ENCODE measurements around the gene EFEMP1. TPM values are rescaled to one million over a fixed set of nuclear protein-coding genes. Genes with fewer than 3 reads are reported as not detected.

The EFEMP1 gene
- total and polyA plus RNA-seq, 4 donors = 551 to 3,298 (median 891) TPM

DNA sequence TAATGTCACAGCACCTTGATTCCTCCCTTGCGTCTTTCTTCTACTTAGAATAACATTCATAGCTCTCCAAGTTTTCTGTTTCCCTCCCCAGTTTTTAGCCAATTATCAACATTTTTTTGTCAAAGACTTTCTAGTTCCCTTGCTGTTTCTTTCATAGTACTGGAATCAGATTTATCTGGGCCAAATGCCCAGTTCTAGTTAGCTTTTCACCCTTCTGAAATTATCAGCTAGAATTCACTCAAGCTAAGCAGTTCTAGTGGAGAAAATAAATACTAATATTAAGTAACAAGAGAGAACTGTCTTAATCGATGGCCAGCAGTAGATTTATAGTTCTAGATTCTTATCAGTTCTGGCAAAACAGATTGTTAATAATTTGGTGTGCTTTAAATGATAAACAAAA lies 36.2 kb downstream of the EFEMP1 start:
- peak; percentile 56 for ATAC-seq (ENCODE audit: low FRiP score)
- no peak for DNase-seq
- intact Hi-C loops (cut with DNase I) = loop anchor here (2.0 to 10.0 kb wide), 5 partner anchors 25 to 107 kb away; partner anchors contain the start of gene EFEMP1 (in 2 of the 2)
- H3K4me1 ChIP-seq (ENCODE audit: control insufficient read depth in 1 of 2, insufficient read depth in 2 of 2, low read length in 2 of 2) = peaks cover 3 to 10% of the 10 kb centered on the region in 2 donors
- no peak overlapping the region for H3K4me3 ChIP-seq (ENCODE audit: low read length in 2 of 2)
- H3K27ac ChIP-seq (ENCODE audit: low read depth in 1 of 2, low read length in 2 of 2) = peak overlapping the region in 1 of 2 donors; percentile 90
- H3K27me3 ChIP-seq (ENCODE audit: control insufficient read depth in 1 of 2, insufficient read depth in 2 of 2, low read length in 1 of 2) = no peaks in the 10 kb centered on the region
- no peaks in the 10 kb centered on the region for H3K36me3 ChIP-seq (ENCODE audit: control insufficient read depth in 1 of 2, insufficient read depth in 2 of 2, low read length in 1 of 2)
- no peaks in the 10 kb centered on the region for H3K9me3 ChIP-seq (ENCODE audit: control insufficient read depth, low read length)
- WGBS, 2 donors = 1 to 2% methylated on average over 2 of the region's 2 CpGs

DNA sequence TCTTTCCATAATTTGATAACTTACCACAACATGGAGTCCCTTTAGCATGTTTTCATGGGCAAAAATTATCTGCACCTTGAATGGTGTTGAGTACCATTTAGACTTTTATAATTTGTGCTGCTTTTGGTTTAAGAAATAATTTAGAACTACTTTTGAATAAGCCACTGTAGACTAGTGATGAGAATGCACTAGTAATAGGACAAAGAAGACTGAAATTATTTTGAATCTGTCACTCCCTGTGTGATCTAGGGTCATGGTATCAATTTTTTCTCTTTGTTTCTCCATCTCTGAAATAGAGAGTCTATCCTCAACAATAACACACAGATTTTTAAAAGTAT lies 37.7 kb downstream of the EFEMP1 start:
- intact Hi-C loops (cut with DNase I) = loop anchor here (2.0 to 10.0 kb wide), 5 partner anchors 23 to 109 kb away; partner anchors contain the start of gene EFEMP1 (in 2 of the 2)
- no peaks in the 10 kb centered on the region for H3K9me3 ChIP-seq (ENCODE audit: control insufficient read depth, low read length)
- DNase-seq = no peak
- no peaks in the 10 kb centered on the region for H3K27me3 ChIP-seq (ENCODE audit: control insufficient read depth in 1 of 2, insufficient read depth in 2 of 2, low read length in 1 of 2)
- ATAC-seq (ENCODE audit: low FRiP score) = peak; percentile 20
- no peak overlapping the region for H3K4me3 ChIP-seq (ENCODE audit: low read length in 2 of 2)
- H3K27ac ChIP-seq (ENCODE audit: low read depth in 1 of 2, low read length in 2 of 2) = peak overlapping the region in 1 of 2 donors; percentile 63
- peaks cover 0 to 10% of the 10 kb centered on the region in 2 donors for H3K4me1 ChIP-seq (ENCODE audit: control insufficient read depth in 1 of 2, insufficient read depth in 2 of 2, low read length in 2 of 2)
- peaks cover 2 to 4% of the 10 kb centered on the region in 2 donors for H3K36me3 ChIP-seq (ENCODE audit: control insufficient read depth in 1 of 2, insufficient read depth in 2 of 2, low read length in 1 of 2)

GRCh38 chr2:55885127-55885943 lies 38.2 kb downstream of the EFEMP1 start:
- intact Hi-C loops (cut with DNase I) = loop anchor here (5.0 to 10.0 kb wide), 4 partner anchors 37 to 109 kb away; partner anchors contain the start of gene EFEMP1 (in 2 of the 2)
- ATAC-seq (ENCODE audit: low FRiP score) (peak; percentile 84), DNase-seq (peak in 1 of 2 donors; percentile 67)
- whole genome bisulfite sequencing, 2 donors = 11 to 12% methylated on average over 11 of the region's 11 CpGs
- peaks cover 0 to 10% of the 10 kb centered on the region in 2 donors for H3K4me1 ChIP-seq (ENCODE audit: control insufficient read depth in 1 of 2, insufficient read depth in 2 of 2, low read length in 2 of 2)
- no peaks in the 10 kb centered on the region for H3K9me3 ChIP-seq (ENCODE audit: control insufficient read depth, low read length)
- H3K4me3 ChIP-seq (ENCODE audit: low read length in 2 of 2) = no peak overlapping the region
- peaks cover 2 to 5% of the 10 kb centered on the region in 2 donors for H3K36me3 ChIP-seq (ENCODE audit: control insufficient read depth in 1 of 2, insufficient read depth in 2 of 2, low read length in 1 of 2)
- H3K27ac ChIP-seq (ENCODE audit: low read depth in 1 of 2, low read length in 2 of 2) = peak overlapping the region; percentile 93 to 94
- H3K27me3 ChIP-seq (ENCODE audit: control insufficient read depth in 1 of 2, insufficient read depth in 2 of 2, low read length in 1 of 2) = no peaks in the 10 kb centered on the region

DNA sequence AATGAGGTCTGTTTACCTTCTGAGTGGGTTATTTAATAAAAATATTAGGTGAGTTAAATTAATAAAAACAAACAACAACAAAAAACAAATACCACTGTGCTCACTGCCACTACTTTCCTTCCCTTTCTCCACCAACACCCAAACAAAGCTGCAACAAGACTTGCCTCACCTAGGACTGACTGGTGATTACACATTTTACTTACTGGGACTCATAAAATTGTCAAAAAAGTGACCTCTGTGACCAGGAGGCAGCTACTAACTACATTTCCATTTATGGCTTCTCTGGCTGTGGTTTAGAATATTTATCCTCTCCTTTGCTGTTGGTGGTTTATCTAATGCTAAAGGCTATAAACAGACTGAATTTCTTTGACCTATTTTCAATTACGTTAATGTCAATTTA lies 39.8 kb downstream of the EFEMP1 start:
- Histone ChIP-seq H3K36me3 (ENCODE audit: control insufficient read depth in 1 of 2, insufficient read depth in 2 of 2, low read length in 1 of 2) (peaks cover 2 to 8% of the 10 kb centered on the region in 2 donors), H3K9me3 (ENCODE audit: control insufficient read depth, low read length) (no peaks in the 10 kb centered on the region), H3K4me1 (ENCODE audit: control insufficient read depth in 1 of 2, insufficient read depth in 2 of 2, low read length in 2 of 2) (peaks cover 3 to 10% of the 10 kb centered on the region in 2 donors), H3K27ac (ENCODE audit: low read depth in 1 of 2, low read length in 2 of 2) (peak overlapping the region in 1 of 2 donors; percentile 32), H3K27me3 (ENCODE audit: control insufficient read depth in 1 of 2, insufficient read depth in 2 of 2, low read length in 1 of 2) (no peaks in the 10 kb centered on the region), H3K4me3 (ENCODE audit: low read length in 2 of 2) (no peak overlapping the region)
- ATAC-seq (ENCODE audit: low FRiP score) (no peak), DNase-seq (no peak)
- 47 to 52% methylated on average over 1 of the region's 1 CpG for WGBS, 2 donors
- intact Hi-C loops (cut with DNase I) = loop anchor here (10.0 kb wide), 2 partner anchors 81 to 111 kb away; no protein-coding TSS in a partner anchor

- H3K27ac ChIP-seq (ENCODE audit: low read depth in 1 of 2, low read length in 2 of 2) = no peak overlapping the region
- DNase-seq (peak in 1 of 2 donors; percentile 52), ATAC-seq (ENCODE audit: low FRiP score) (no peak)
- H3K36me3 ChIP-seq (ENCODE audit: control insufficient read depth in 1 of 2, insufficient read depth in 2 of 2, low read length in 1 of 2) = peaks cover 2 to 8% of the 10 kb centered on the region in 2 donors
- peaks cover 3 to 10% of the 10 kb centered on the region in 2 donors for H3K4me1 ChIP-seq (ENCODE audit: control insufficient read depth in 1 of 2, insufficient read depth in 2 of 2, low read length in 2 of 2)
- no peaks in the 10 kb centered on the region for H3K9me3 ChIP-seq (ENCODE audit: control insufficient read depth, low read length)
- no peaks in the 10 kb centered on the region for H3K27me3 ChIP-seq (ENCODE audit: control insufficient read depth in 1 of 2, insufficient read depth in 2 of 2, low read length in 1 of 2)
- intact Hi-C loops (cut with DNase I) = loop anchor here (10.0 kb wide), 2 partner anchors 81 to 111 kb away; no protein-coding TSS in a partner anchor
- WGBS, 2 donors = 8 to 11% methylated on average over 3 of the region's 3 CpGs
- H3K4me3 ChIP-seq (ENCODE audit: low read length in 2 of 2) = no peak overlapping the region
Measured at GRCh38 chr2:55883357-55883756, 40.2 kb downstream of the EFEMP1 start.

GRCh38 chr2:55882954-55883353 lies 40.6 kb downstream of the EFEMP1 start:
- H3K4me1 ChIP-seq (ENCODE audit: control insufficient read depth in 1 of 2, insufficient read depth in 2 of 2, low read length in 2 of 2) = peaks cover 3 to 10% of the 10 kb centered on the region in 2 donors
- H3K9me3 ChIP-seq (ENCODE audit: control insufficient read depth, low read length) = no peaks in the 10 kb centered on the region
- 83 to 84% methylated on average over 4 of the region's 4 CpGs for WGBS, 2 donors
- H3K4me3 ChIP-seq (ENCODE audit: low read length in 2 of 2) = no peak overlapping the region
- H3K27ac ChIP-seq (ENCODE audit: low read depth in 1 of 2, low read length in 2 of 2) = no peak overlapping the region
- H3K27me3 ChIP-seq (ENCODE audit: control insufficient read depth in 1 of 2, insufficient read depth in 2 of 2, low read length in 1 of 2) = no peaks in the 10 kb centered on the region
- intact Hi-C loops (cut with DNase I) = loop anchor here (10.0 kb wide), 2 partner anchors 82 to 112 kb away; no protein-coding TSS in a partner anchor
- ATAC-seq (ENCODE audit: low FRiP score) (no peak), DNase-seq (no peak)
- H3K36me3 ChIP-seq (ENCODE audit: control insufficient read depth in 1 of 2, insufficient read depth in 2 of 2, low read length in 1 of 2) = peaks cover 2 to 8% of the 10 kb centered on the region in 2 donors

DNA sequence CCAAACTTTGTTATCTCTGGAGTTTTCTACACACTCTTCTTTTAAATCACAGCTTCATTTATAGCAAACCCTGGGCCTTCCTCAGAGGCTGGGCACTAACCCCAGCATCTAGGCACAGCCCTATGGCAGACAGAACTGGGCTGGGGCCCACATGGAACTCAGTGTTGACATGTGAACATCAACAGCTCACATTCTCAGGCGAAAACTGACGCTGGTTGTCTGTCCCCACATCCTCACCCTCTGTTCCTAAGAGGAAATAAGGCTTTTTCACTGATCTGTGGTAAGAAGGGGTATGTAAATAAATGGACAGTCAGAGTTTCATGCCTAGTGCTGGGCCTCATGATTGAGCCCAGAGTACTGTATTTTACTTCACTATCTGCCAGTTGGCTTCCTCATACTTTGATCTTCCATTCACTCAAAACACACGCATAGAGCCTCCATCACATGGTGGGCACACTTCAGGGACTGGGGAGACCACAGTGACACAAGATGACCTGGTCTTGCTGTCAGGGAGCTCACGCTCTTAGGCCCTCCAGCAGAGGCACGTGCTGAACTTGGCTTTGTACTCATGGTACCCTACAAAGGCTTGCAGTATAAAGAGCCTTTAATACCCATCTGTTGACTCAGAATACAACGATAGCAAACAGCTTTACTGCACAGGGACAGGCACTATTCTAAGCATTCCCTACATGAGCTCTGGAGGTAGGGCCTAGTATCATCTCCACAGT lies 43.0 kb downstream of the EFEMP1 start:
- H3K36me3 ChIP-seq (ENCODE audit: control insufficient read depth in 1 of 2, insufficient read depth in 2 of 2, low read length in 1 of 2) = peaks cover 2 to 8% of the 10 kb centered on the region in 2 donors
- no peak overlapping the region for H3K4me3 ChIP-seq (ENCODE audit: low read length in 2 of 2)
- 48 to 59% methylated on average over 6 of the region's 6 CpGs for WGBS, 2 donors
- H3K27me3 ChIP-seq (ENCODE audit: control insufficient read depth in 1 of 2, insufficient read depth in 2 of 2, low read length in 1 of 2) = no peaks in the 10 kb centered on the region
- intact Hi-C loops (cut with DNase I) = loop anchor here (10.0 kb wide), 2 partner anchors 84 to 114 kb away; no protein-coding TSS in a partner anchor
- ATAC-seq (ENCODE audit: low FRiP score) = no peak
- H3K4me1 ChIP-seq (ENCODE audit: control insufficient read depth in 1 of 2, insufficient read depth in 2 of 2, low read length in 2 of 2) = peaks cover 3 to 8% of the 10 kb centered on the region in 2 donors
- H3K27ac ChIP-seq (ENCODE audit: low read depth in 1 of 2, low read length in 2 of 2) = peak overlapping the region in 1 of 2 donors; percentile 48
- DNase-seq = no peak
- no peaks in the 10 kb centered on the region for H3K9me3 ChIP-seq (ENCODE audit: control insufficient read depth, low read length)

GRCh38 chr2:55879976-55880375 lies 43.6 kb downstream of the EFEMP1 start:
- Histone ChIP-seq H3K4me3 (ENCODE audit: low read length in 2 of 2) (no peak overlapping the region), H3K36me3 (ENCODE audit: control insufficient read depth in 1 of 2, insufficient read depth in 2 of 2, low read length in 1 of 2) (peaks cover 2 to 8% of the 10 kb centered on the region in 2 donors), H3K9me3 (ENCODE audit: control insufficient read depth, low read length) (no peaks in the 10 kb centered on the region), H3K4me1 (ENCODE audit: control insufficient read depth in 1 of 2, insufficient read depth in 2 of 2, low read length in 2 of 2) (peaks cover 3 to 10% of the 10 kb centered on the region in 2 donors), H3K27ac (ENCODE audit: low read depth in 1 of 2, low read length in 2 of 2) (peak overlapping the region in 1 of 2 donors; percentile 3), H3K27me3 (ENCODE audit: control insufficient read depth in 1 of 2, insufficient read depth in 2 of 2, low read length in 1 of 2) (no peaks in the 10 kb centered on the region)
- WGBS, 2 donors = 46 to 53% methylated on average over 3 of the region's 3 CpGs
- no peak for DNase-seq
- intact Hi-C loops (cut with DNase I) = loop anchor here (10.0 kb wide), 2 partner anchors 85 to 115 kb away; no protein-coding TSS in a partner anchor
- no peak for ATAC-seq (ENCODE audit: low FRiP score)

Data from aorta (tissue), 5 donors.